ENCODE data around the gene SLC22A4.

DNA sequence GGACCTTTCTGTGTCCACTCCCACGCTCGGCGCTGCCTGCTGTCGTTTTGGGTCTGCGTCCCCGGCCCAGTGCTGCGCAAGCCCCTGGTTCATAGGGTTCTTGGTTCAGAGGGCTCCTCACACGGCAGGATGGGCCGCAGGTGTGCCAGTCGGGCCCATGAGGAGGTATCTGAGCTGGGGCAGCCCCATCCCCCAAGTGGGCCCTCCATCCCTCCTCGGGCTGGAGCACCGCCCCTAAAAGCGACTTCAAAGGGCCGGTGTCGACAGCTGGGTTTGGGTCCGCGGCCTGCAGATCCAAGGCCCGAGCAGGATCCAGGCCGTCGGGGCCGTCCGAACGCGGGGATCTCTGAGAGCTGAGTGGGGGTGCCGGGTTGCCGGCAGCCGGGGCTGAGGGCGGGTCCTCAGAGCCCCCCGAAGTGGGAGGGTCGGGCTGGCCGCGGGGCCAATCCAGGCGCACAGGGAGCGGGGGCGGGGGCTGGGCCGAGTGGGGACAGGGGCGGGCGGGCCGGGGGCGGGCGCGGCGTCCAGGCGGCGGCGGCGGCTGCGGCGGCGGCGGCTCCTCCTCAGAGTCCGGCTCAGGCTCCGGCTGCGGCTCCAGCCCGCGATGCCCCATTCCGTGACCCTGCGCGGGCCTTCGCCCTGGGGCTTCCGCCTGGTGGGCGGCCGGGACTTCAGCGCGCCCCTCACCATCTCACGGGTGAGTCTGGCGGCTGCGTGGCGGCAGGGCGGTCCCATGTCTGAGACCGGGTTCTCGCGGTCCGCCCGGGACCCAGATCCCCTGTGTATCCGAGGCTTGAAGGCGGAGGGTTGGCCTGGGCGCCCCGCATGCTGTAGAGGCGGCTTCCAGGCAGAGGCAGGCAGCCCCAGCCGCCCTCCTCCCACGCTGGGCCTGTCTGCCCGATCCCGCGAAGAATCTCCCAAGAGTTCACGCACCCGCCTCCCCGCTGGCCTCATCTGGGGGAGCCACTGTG lies 36.8 kb upstream of the SLC22A4 start, which contains the start of gene PDLIM4:
- TF ChIP-seq CTCF (conservative IDR thresholded peaks at IDR 0.05 in 1 of 2, IDR thresholded peaks at IDR 0.05 in 1 of 2; ENCODE audit: extremely low read depth in 1 of 2, insufficient read depth in 1 of 2, low read depth in 1 of 2, low read length in 2 of 2), result no peak
- TF ChIP-seq EZH2 (IDR thresholded peaks at IDR 0.05; ENCODE audit: borderline replicate concordance, low read length), result no peak
